ENCODE measurements around the gene SNTA1. TPM values are rescaled to one million over a fixed set of nuclear protein-coding genes. Genes with fewer than 3 reads are reported as not detected.
A peak's percentile ranks its signal among the peaks of the same experiment; 100 is the strongest.
"Not testable (repeated sequence)": the region's sequence is repeated elsewhere in the genome, so short reads cannot be mapped to it uniquely, and the experiment has no call there.

Gene SNTA1
- polyA plus RNA-seq, 4 donors = 9.2 to 11.4 (median 10.2) TPM

GRCh38 chr20:33433465-33434234 lies 9.9 kb downstream of the SNTA1 start:
- no peak for DNase-seq (ENCODE audit: low read depth in 4 of 4, low spot score in 3 of 4)

GRCh38 chr20:33431797-33432381 lies 11.7 kb downstream of the SNTA1 start:
- no peak for DNase-seq (ENCODE audit: low read depth in 4 of 4, low spot score in 3 of 4)

DNA sequence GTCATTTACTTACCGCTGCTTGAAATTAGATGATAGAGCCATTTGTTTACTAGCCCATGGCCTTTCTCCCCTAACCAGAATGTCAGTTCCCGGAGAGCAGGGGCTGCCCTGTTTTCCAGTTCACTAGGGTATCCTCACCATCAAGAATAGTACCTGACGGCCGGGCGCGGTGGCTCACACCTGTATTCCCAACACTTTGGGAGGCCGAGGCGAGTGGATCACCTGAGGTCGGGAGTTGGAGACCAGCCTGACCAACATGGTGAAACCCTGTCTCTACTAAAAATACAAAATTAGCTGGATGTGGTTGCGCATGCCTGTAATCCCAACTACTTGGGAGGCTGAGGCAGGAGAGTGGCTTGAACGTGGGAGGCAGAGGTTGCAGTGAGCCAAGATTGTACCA lies 19.7 kb downstream of the SNTA1 start:
- not testable (repeated sequence) for DNase-seq (ENCODE audit: low read depth in 4 of 4, low spot score in 3 of 4)

DNA sequence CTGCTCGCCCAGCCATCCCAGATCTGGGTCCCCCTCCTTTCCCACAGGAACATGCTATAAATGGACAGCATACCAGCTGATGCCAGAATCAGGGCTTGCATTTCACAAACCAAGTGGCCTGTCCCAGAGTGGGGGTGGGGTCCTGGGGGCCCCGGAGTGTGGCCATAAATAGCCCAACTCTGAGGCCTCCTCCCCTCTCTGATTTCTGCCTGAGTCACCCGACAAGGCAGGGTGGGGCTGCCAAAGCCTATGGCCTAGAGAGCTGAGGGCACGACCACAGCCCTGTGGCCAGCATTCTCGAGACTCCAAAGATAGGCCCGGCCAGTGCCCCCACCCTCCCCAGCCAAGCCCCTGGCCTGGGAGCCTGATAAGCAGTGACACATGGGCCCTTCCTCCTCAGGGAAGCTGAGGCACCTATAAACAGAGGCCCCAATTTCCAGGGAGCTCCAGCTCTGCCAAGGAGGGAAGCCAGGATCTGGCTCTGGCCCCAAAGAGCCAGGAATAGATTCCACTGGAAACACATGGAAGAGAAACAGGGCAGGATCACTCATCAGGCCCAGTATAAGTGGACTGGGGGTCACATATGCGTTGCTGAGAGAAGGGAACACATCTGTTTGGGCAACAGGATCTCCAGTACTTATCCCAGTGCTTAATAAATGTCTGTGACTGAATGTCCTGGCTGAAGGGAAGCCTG lies 20.3 kb downstream of the SNTA1 start:
- no peak for DNase-seq (ENCODE audit: low read depth in 4 of 4, low spot score in 3 of 4)

GRCh38 chr20:33419140-33419974 lies 24.2 kb downstream of the SNTA1 start:
- no peak for DNase-seq (ENCODE audit: low read depth in 4 of 4, low spot score in 3 of 4)

- DNase-seq (ENCODE audit: low read depth in 4 of 4, low spot score in 3 of 4) = no peak
These were observed 25.5 kb downstream of the SNTA1 start for GRCh38 chr20:33418033-33418432.

DNA sequence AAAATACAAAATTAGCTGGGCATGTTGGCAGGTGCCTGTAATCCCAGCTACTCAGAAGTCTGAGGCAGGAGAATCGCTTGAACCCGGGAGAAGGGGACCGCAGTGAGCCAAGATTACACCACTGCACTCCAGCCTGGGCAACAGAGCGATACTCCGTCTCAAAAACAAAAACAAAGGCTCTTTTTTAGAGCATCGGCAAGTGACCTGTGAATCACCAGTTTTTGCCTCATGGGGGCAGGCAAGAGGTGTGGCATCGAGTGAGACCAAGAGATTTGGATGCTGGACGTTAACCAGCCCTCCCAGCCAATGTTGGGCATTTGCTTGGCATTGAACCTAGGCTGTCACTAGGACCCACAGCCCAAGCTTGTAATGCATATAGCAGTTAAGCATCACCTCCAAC lies 27.6 kb downstream of the SNTA1 start:
- no peak for DNase-seq (ENCODE audit: low read depth in 4 of 4, low spot score in 3 of 4)

DNA sequence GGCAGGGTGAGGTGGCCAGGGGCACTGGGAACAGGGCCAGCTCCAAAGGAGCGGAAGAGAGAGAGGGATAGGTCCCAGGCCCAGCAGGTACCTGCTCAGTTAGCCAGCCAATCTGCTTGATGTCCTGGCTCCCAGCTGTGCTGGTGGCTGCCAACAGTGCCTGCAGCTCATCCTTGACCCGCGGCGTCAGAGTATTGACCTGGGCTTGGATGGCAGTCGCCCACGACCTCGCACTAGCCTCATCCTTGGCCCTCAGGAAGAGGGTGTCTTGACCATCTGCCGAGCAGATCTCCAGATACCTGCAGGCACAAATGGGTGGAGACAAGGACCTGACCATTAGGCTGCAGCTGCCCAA lies 31.1 kb downstream of the SNTA1 start:
- no peak for DNase-seq (ENCODE audit: low read depth in 4 of 4, low spot score in 3 of 4)

- no peak for DNase-seq (ENCODE audit: low read depth in 4 of 4, low spot score in 3 of 4)
These were observed 31.7 kb downstream of the SNTA1 start for GRCh38 chr20:33411711-33412483.

DNA sequence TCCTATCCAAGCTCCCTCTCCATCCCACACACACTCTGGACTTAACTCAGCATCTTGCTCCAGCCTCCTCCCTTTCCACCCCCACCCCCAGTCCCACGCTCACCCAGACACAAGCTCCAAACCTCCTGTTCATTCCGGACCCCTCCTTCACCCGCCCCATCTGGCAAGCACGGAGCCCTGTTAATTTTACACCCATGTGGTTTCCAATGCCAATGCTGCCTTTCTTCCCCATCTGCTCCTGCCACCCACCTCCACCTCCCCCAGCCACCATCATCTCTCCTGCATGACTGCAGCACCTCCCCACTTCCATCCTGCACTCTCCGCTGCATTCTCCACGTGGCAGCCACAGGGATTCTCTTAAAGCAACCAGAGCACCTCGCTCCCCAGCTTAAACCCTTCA lies 32.3 kb downstream of the SNTA1 start:
- no peak for DNase-seq (ENCODE audit: low read depth in 4 of 4, low spot score in 3 of 4)

GRCh38 chr20:33410081-33410742 lies 33.4 kb downstream of the SNTA1 start:
- DNase-seq (ENCODE audit: low read depth in 4 of 4, low spot score in 3 of 4) = no peak

DNA sequence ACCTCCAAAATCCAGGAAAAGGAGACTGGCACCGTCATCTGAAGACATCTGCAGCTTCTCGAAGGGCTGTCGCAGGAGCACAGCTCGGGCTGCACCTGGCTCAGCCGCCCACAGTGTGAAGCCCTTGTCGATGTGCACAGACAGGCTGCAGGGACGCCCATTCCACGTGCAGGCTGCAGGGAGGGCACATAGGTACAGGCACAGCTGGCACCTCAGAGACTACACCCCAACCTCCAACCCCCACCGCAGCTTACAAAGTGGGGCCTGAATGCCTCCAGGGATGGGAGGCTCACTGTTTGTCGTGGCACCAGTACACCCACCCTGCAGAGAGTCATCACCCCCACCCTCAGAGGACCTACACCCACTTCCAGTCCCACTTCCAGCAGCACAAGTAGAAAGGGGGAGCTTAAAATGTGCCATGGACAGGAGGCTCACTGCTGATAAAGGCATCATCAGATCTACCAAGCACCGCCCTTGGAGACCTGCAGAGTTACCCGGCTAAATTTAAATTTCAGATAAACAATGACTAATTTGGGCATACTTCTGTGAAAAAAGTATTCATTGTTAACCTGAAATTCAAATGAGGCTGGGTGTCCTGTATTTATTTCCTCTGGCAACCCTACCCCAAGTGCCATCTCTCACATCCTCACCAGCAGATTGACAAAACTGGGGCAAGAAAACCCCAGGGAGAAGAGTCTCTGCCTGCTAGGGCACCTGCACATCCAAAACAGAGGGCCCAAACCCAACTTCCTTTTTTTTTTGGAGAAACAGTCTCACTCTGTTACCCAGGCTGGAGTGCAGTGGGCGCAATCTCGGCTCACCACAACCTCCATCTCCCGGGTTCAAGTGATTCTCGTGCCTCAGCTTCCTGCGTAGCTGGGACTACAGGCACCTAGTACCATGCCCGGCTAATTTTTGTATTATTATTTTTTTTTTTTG lies 34.6 kb downstream of the SNTA1 start:
- no peak for DNase-seq (ENCODE audit: low read depth in 4 of 4, low spot score in 3 of 4)

- DNase-seq (ENCODE audit: low read depth in 4 of 4, low spot score in 3 of 4) = no peak
These were observed 35.2 kb downstream of the SNTA1 start for GRCh38 chr20:33408313-33408712.

GRCh38 chr20:33407796-33408195 lies 35.8 kb downstream of the SNTA1 start:
- DNase-seq (ENCODE audit: low read depth in 4 of 4, low spot score in 3 of 4) = no peak

- no peak for DNase-seq (ENCODE audit: low read depth in 4 of 4, low spot score in 3 of 4)
These were observed 36.3 kb downstream of the SNTA1 start for GRCh38 chr20:33407251-33407650.

DNA sequence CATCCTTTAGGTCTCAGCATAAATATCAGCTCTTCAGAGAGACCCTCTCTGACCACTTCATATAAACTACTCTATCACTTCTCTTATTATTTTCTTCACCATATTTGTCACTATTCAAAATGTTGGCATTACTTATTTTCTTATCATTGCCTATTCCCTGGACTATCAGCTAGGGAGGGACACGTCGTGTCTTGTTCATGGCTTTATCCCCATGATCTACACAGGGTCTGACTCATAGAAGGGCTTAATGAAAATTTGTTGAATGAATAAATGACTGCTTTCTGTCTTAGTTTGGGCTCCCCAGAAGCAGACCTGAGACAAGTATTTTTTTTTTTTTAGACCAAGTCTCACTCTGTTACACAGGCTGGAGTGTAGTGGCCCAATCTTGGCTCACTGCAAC lies 39.3 kb downstream of the SNTA1 start:
- DNase-seq (ENCODE audit: low read depth in 4 of 4, low spot score in 3 of 4) = no peak

DNA sequence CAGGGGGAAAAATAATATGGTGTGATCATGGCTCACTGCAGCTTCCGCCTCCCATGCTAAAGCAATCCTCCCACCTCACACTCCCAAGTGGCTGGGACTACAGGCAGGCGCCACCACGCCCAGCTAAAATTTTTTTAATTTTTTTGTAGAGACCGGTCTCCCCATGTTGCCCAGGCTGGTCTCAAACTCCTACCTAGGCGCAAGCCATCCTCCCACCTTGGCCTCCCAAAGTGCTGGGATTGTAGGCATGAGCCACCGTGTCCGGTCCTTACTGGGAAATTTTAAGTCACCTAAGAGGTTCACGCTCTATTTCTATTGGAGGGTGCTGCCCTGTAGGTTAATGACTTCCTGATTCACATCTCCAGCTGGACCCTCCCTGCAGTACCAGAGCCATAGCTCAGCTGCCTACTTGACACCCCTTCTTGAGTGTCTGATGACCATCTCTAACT lies 41.6 kb downstream of the SNTA1 start:
- no peak for DNase-seq (ENCODE audit: low read depth in 4 of 4, low spot score in 3 of 4)

- peak; percentile 73 to 82 (median 76) for DNase-seq (ENCODE audit: low read depth in 4 of 4, low spot score in 3 of 4)
These were observed 42.2 kb downstream of the SNTA1 start, which contains the start of gene CDK5RAP1 for GRCh38 chr20:33401184-33401920. Gene CDK5RAP1 (minus strand): TSS chr20:33401519. CDS start chr20:33397064, 4,455 bp downstream.
